ENCODE results near the gene MRM1. TPM values are rescaled to one million over a fixed set of nuclear protein-coding genes. Genes with fewer than 3 reads are reported as not detected.
A peak's percentile ranks its signal among the peaks of the same experiment; 100 is the strongest.

Gene MRM1
- total and polyA plus RNA-seq, 9 of the 15 experiments (the other 6 are each of a cell fraction or from before 2014, with no cell fraction given), result 0.61 to 28.4 (median 21.5) TPM

DNA sequence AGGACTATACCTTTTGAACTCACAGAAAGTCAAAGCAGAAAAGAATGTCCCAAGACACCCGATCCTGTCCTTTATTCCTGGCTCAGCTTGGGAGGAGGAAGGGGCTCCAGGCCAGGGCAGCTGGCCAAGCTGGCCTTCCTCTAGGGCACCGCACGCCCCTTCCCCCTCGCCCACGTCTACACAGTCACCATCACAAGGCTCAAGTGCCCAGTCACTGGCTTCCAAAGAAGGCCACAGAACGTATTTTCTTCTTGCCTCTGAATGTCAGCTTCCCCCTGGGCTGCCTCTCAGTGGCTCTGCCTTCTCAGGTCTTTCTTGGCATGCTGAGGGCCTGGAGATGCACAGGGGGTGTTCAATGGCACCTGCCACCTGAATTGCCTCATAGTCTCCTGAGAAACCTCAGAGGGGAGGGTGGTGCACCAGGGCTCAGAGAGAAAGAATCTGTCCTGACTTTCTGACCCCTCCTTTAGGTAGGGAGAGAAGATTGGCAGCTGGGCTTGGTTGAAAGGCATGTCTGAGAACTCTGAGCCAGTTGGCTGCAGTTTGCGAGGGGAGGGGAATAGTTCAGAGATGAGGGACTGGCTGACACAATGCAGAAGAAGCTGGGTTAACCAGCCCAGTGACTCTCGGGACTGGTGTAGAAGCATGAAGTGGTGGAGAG lies 7.6 kb upstream of the MRM1 start:
- Histone ChIP-seq H3K36me3 (ENCODE audit: control insufficient read depth, insufficient read depth, low read length) (peaks cover 68% of the 10 kb centered on the region), H4K20me1 (replicated peaks; ENCODE audit: control insufficient read depth, insufficient read depth, low read length) (no peaks in the 10 kb centered on the region; the same call in 1 of the 2 replicates), H3K27ac (ENCODE audit: extremely low read depth, low read depth, low read length) (no peak overlapping the region), H3K9me3 (replicated peaks; ENCODE audit: control insufficient read depth, insufficient read depth, low read depth, low read length) (no peaks in the 10 kb centered on the region), H3K4me2 (ENCODE audit: insufficient read depth, low read length) (peak overlapping the region; percentile 84), H3K9me1 (ENCODE audit: control insufficient read depth, insufficient read depth, low read length) (no peaks in the 10 kb centered on the region), H3K4me1 (replicated peaks in 1 of 2; ENCODE audit: control insufficient read depth in 2 of 2, insufficient read depth in 2 of 2, low read length in 2 of 2) (peaks cover 65 to 71% of the 10 kb centered on the region in 2 experiments), H2AFZ (ENCODE audit: low read depth, low read length) (no peak overlapping the region), H3K79me2 (ENCODE audit: control insufficient read depth, insufficient read depth, low read length) (peaks cover 70% of the 10 kb centered on the region), H3K27me3 (ENCODE audit: control insufficient read depth in 2 of 2, insufficient read depth in 2 of 2, low read length in 2 of 2) (no peaks in the 10 kb centered on the region), H3K4me3 (no peak overlapping the region; the same call in 1 of the 2 replicates), H3K9ac (ENCODE audit: insufficient read depth in 1 of 2, low read depth in 2 of 2, low read length in 2 of 2) (peak overlapping the region in 1 of 2 experiments; percentile 79; a peak in 2 of 4 replicates)
- POLR2A ChIA-PET, result interaction anchor here (0.6 to 3.7 kb wide), 5 partner anchors 9 to 813 kb away, joined by 3 to 19 read pairs (median 5); partner anchors contain the start of genes ACACA, MYO19, PIGW and TADA2A
- WGBS (ENCODE audit: insufficient coverage, low coverage, missing lambda C conversion rate), result 47% methylated on average over 4 of the region's 8 CpGs
- TSS peak; percentile 39 for BruUV-seq (replicated peaks)
- no peak for ATAC-seq
- intact Hi-C loops (cut with micrococcal nuclease) (no loop called here), in situ Hi-C loops (cut with MboI) (loop anchor here (5.0 kb wide), 1 partner anchor 46 kb away; no protein-coding TSS in a partner anchor)
- peak in 1 of 4 experiments; percentile 35 for DNase-seq (ENCODE audit: extremely low read depth in 1 of 4, low spot score in 3 of 4)
- FAIRE-seq, result no peak
- CTCF ChIA-PET (ENCODE audit: low intra/inter-chr PET ratio), result no interaction called here
- TF ChIP-seq, protein P1, sequence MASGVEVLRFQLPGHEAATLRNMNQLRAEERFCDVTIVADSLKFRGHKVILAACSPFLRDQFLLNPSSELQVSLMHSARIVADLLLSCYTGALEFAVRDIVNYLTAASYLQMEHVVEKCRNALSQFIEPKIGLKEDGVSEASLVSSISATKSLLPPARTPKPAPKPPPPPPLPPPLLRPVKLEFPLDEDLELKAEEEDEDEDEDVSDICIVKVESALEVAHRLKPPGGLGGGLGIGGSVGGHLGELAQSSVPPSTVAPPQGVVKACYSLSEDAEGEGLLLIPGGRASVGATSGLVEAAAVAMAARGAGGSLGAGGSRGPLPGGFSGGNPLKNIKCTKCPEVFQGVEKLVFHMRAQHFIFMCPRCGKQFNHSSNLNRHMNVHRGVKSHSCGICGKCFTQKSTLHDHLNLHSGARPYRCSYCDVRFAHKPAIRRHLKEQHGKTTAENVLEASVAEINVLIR (CRISPR knock-in tag; IDR thresholded peaks at IDR 0.05), result no peak
- no peak for TF ChIP-seq FOSL1 (tag; conservative IDR thresholded peaks at IDR 0.05)
- TF ChIP-seq, protein P2, sequence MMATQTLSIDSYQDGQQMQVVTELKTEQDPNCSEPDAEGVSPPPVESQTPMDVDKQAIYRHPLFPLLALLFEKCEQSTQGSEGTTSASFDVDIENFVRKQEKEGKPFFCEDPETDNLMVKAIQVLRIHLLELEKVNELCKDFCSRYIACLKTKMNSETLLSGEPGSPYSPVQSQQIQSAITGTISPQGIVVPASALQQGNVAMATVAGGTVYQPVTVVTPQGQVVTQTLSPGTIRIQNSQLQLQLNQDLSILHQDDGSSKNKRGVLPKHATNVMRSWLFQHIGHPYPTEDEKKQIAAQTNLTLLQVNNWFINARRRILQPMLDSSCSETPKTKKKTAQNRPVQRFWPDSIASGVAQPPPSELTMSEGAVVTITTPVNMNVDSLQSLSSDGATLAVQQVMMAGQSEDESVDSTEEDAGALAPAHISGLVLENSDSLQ (IDR thresholded peaks at IDR 0.05), result peak; percentile 77
